Stomach (tissue), 9 donors: Measurements from ENCODE around the gene WNT11. TPM values are rescaled to one million over a fixed set of nuclear protein-coding genes. Genes with fewer than 3 reads are reported as not detected.

Experiments
- DNase-seq, 2 donors: peaks; one replicate each; pipeline versions ENCODE4 v3.0.0 to v3.0.0-alpha.2; 2013 to 2019
- H3K27ac ChIP-seq, 5 donors: fragments of 200-600 bp in 4 of 5; sonication (generic) in 4 of 5; one replicate each; pipeline ENCODE4 v1.5.1; 2013 to 2019; ENCODE audit warnings: mild to moderate bottlenecking in 1 of 5, moderate library complexity in 1 of 5
- H3K27me3 ChIP-seq, 3 donors: fragments of 200-600 bp; sonication (generic); one replicate each; pipeline ENCODE4 v1.5.1; 2017 to 2019; ENCODE audit warnings: mixed run types in 1 of 3
- H3K36me3 ChIP-seq, 4 donors: fragments of 200-600 bp; sonication (generic); 1 replicate in 3 of 4; 2 replicates in 1 of 4; pipeline ENCODE4 v1.5.1; 2016 to 2019
- H3K4me1 ChIP-seq, 4 donors: fragments of 200-600 bp; sonication (generic); one replicate each; pipeline ENCODE4 v1.5.1; 2016 to 2019
- H3K4me3 ChIP-seq, 4 donors: fragments of 200-600 bp; sonication (generic) in 3 of 4; one replicate each; pipeline ENCODE4 v1.5.1; 2016 to 2019; ENCODE audit warnings: mild to moderate bottlenecking in 1 of 4
- H3K9me3 ChIP-seq, 4 donors: fragments of 200-600 bp; sonication (generic); one replicate each; pipeline ENCODE4 v1.5.1; 2016 to 2019
- EP300 ChIP-seq: sonication (generic); formaldehyde crosslinking; IDR thresholded peaks from one replicate; pipeline ENCODE4 v1.6.1; 2017; ENCODE audit warnings: antibody characterized with exemption
- POLR2A ChIP-seq, 4 donors: fragments of 450-650 bp; IDR thresholded peaks; one replicate each; pipeline ENCODE4 v1.6.1; 2016; ENCODE audit warnings: antibody characterized with exemption in 4 of 4, control low read depth in 2 of 4, mild to moderate bottlenecking in 1 of 4, moderate library complexity in 1 of 4
- POLR2AphosphoS5 ChIP-seq, 3 donors: sonication (generic); formaldehyde crosslinking; IDR thresholded peaks; one replicate each; pipeline ENCODE4 v1.6.1; 2016; ENCODE audit warnings: antibody characterized with exemption in 3 of 3
- WGBS, 5 donors: extraction: QIAGEN DNeasy Blood & Tissue Kit in 3 of 5; methylation state at CpG; one replicate each; pipeline versions ENCODE4 v1.1.5 to v1.1.7; 2013 to 2018; 5-methylcytosine and 5-hydroxymethylcytosine counted together
- intact Hi-C: fragments of 100-400 bp; cut with DNase I; formaldehyde crosslinking; loops from one replicate; pipeline ENCODE4 v1.15.1; 2023; ENCODE audit warnings: low total_unique reads
- polyA plus RNA-seq, 3 donors: library from polyadenylated mRNA; stranded (reverse); fragments of 200-250 nt; gene quantifications; one replicate each; pipeline ENCODE4 v1.2.3, GENCODE V29; 2013
- total RNA-seq, 5 donors: library from RNA; depleted of rRNA; stranded (reverse); fragments of >200 nt; gene quantifications; one replicate each; pipeline versions ENCODE4 v1.1.0 to v1.2.3, GENCODE V29; 2014 to 2016
- TF ChIP-seq, protein P1 (sequence below), 7 experiments: fragments of 450-650 bp in 4 of 7; fragments of 200-600 bp in 3 of 7; sonication (generic) in 3 of 7; IDR thresholded peaks; one replicate each; pipeline ENCODE4 v1.5.1; 2016 to 2019; ENCODE audit warnings: antibody characterized with exemption in 7 of 7, control low read depth in 2 of 7, mild to moderate bottlenecking in 1 of 7
- donor health status: healthy with polysubstance abuse.
- donor health status: Bipolar disorder and iron deficiency.
- donor health status: healthy.

WNT11 gene
- total and polyA plus RNA-seq, 8 donors, result 0.12 to 96.7 (median 1.3) TPM; not detected in 2

DNA sequence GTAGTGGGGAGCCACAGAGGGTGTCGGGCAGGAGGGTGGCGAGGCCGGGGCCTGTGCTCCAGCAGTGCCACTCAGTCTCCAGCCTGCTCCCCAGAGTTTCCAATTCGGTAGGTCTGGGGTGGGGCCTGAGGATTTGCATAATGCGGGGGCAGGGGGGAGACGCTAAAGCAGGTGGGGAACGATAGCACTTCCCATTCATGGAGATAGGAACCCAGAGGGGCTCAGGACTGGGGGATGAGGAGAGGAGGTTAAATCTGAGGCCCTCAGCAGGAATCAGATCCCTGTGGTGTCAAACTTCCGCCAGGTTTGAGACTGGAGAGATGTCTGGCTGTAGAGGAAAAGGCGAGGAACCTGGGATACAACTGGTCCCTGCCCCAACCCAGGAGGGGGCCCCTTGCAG lies 29.8 kb downstream of the WNT11 start:
- Histone ChIP-seq H3K9me3 (no peaks in the 10 kb centered on the region), H3K27ac (no peak overlapping the region), H3K4me1 (no peaks in the 10 kb centered on the region), H3K4me3 (no peak overlapping the region), H3K36me3 (no peaks in the 10 kb centered on the region), H3K27me3 (no peaks in the 10 kb centered on the region)
- intact Hi-C loops, result no loop called here
- TF ChIP-seq, protein P1, sequence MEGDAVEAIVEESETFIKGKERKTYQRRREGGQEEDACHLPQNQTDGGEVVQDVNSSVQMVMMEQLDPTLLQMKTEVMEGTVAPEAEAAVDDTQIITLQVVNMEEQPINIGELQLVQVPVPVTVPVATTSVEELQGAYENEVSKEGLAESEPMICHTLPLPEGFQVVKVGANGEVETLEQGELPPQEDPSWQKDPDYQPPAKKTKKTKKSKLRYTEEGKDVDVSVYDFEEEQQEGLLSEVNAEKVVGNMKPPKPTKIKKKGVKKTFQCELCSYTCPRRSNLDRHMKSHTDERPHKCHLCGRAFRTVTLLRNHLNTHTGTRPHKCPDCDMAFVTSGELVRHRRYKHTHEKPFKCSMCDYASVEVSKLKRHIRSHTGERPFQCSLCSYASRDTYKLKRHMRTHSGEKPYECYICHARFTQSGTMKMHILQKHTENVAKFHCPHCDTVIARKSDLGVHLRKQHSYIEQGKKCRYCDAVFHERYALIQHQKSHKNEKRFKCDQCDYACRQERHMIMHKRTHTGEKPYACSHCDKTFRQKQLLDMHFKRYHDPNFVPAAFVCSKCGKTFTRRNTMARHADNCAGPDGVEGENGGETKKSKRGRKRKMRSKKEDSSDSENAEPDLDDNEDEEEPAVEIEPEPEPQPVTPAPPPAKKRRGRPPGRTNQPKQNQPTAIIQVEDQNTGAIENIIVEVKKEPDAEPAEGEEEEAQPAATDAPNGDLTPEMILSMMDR (IDR thresholded peaks at IDR 0.05), result no peak
- TF ChIP-seq EP300 (no peak), POLR2AphosphoS5 (IDR thresholded peaks at IDR 0.05) (no peak), POLR2A (IDR thresholded peaks at IDR 0.05) (no peak)
- no peak for DNase-seq
- WGBS, 5 donors, result 80 to 90% (median 89%) methylated on average over 9 of the region's 9 CpGs

DNA sequence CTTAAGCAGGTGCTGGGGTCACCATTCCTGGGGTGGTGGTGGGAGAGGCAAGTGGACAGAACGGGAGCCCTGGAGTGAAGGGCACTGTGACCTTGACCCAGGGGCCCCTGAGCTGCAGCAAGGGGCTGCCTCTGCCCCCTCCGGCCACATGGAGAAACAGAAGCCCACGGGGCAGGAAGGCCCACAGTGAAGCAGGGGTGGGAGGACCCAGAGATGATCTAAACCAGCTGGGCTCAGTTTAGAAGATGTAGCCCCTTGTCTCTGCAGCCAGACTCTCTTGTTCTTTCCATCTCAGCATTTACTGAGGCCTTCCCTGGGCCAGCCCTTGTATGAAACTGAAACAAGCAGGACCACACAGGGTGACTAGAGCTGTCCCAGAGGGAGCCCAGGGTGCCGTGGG lies 30.5 kb downstream of the WNT11 start:
- no peaks in the 10 kb centered on the region for H3K9me3 ChIP-seq
- H3K4me1 ChIP-seq, result no peaks in the 10 kb centered on the region
- intact Hi-C loops, result no loop called here
- no peak overlapping the region for H3K4me3 ChIP-seq
- peak in 1 of 2 donors; percentile 63 for DNase-seq
- H3K27me3 ChIP-seq, result no peaks in the 10 kb centered on the region
- H3K27ac ChIP-seq, result no peak overlapping the region
- TF ChIP-seq POLR2AphosphoS5 (IDR thresholded peaks at IDR 0.05) (no peak), EP300 (no peak), POLR2A (IDR thresholded peaks at IDR 0.05) (no peak)
- TF ChIP-seq, protein P1 (IDR thresholded peaks at IDR 0.05), result no peak
- 63 to 79% (median 75%) methylated on average over 4 of the region's 4 CpGs for WGBS, 5 donors
- H3K36me3 ChIP-seq, result no peaks in the 10 kb centered on the region

DNA sequence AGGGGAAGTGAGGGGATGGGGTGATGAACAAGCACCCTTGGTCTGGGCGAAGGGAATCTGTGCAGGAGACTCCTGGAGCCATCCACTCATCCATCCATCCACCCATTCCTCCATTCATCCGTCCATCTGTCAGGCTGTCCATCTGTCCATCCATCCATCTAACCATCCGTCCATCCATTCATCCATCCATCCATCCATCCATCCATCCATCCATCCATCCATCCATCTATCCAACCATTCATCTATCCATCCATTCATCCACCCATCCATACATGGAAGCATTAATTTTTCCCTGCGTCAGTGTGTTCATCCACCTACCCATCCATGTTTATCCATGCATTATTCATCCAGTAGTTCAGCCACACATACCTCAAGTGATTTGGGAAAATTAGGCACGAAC lies 32.0 kb downstream of the WNT11 start:
- 78 to 92% (median 89%) methylated on average over 5 of the region's 5 CpGs for WGBS, 5 donors
- Histone ChIP-seq H3K36me3 (no peaks in the 10 kb centered on the region), H3K4me3 (no peak overlapping the region), H3K4me1 (no peaks in the 10 kb centered on the region), H3K27ac (no peak overlapping the region), H3K27me3 (no peaks in the 10 kb centered on the region), H3K9me3 (no peaks in the 10 kb centered on the region)
- no peak for DNase-seq
- intact Hi-C loops, result no loop called here
- TF ChIP-seq POLR2A (IDR thresholded peaks at IDR 0.05), result no peak
- TF ChIP-seq, protein P1 (IDR thresholded peaks at IDR 0.05), result no peak
- TF ChIP-seq EP300, result no peak

DNA sequence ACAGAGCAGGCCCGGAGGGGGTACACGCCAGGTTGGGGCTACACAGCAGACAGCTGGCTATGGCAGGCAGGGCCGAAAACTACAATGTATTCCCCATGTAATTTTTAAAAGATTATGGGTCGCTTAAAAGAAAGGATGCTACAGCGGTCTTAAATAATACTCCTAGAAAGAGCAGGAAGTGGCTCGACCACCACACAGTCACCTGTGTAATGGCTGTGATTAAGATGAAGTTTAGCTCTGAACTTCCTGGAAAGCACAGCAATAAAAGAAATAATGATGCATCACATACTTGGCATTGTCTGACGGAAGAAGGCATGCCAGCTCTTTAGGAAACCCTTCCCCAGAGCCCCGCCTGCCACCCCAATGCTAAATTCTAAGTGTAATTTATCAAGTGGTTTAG lies 32.6 kb downstream of the WNT11 start:
- no peak overlapping the region for H3K27ac ChIP-seq
- no peaks in the 10 kb centered on the region for H3K27me3 ChIP-seq
- no peaks in the 10 kb centered on the region for H3K9me3 ChIP-seq
- 80 to 89% (median 86%) methylated on average over 8 of the region's 8 CpGs for WGBS, 5 donors
- intact Hi-C loops, result no loop called here
- no peaks in the 10 kb centered on the region for H3K4me1 ChIP-seq
- TF ChIP-seq POLR2A (IDR thresholded peaks at IDR 0.05) (no peak), EP300 (no peak), POLR2AphosphoS5 (IDR thresholded peaks at IDR 0.05) (no peak)
- TF ChIP-seq, protein P1 (IDR thresholded peaks at IDR 0.05), result no peak
- DNase-seq, result no peak
- H3K4me3 ChIP-seq, result no peak overlapping the region
- no peaks in the 10 kb centered on the region for H3K36me3 ChIP-seq
